ENCODE data around the gene TRMU. TPM values are rescaled to one million over a fixed set of nuclear protein-coding genes. Genes with fewer than 3 reads are reported as not detected.

TRMU gene
- total RNA-seq, 2 experiments from 2014 or later: 87.2 to 98.1 TPM

DNA sequence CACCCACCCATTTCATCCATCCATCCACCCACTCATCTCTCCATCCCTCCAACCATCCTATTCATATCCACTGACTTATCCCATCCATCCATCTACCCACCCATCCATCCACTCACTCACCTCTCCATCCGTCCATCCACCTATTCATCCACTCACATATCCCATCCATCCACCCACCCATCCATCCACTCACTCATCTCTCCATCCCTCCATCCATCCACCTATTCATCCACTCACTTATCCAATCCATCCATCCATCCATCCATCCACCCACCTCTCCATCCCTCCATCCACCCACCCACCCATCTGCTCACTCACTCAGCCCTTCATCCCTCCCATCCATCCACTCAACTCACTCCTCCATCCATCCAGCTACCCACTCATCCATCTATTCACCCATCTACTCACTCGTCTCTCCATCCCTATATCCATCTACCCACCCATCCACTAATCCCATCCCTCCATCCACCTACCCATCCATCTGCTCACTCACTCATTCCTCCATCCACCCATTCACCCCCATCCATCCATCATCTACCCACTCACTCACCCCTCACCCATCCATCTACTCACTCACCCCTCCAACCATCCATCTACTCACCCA, 36.2 kb downstream of the TRMU start:
- POLR2A ChIA-PET: interaction anchor here (0.7 kb wide), 1 partner anchor 13 kb away, joined by 5 read pairs; no protein-coding TSS in a partner anchor
- TF ChIP-seq, protein P1, sequence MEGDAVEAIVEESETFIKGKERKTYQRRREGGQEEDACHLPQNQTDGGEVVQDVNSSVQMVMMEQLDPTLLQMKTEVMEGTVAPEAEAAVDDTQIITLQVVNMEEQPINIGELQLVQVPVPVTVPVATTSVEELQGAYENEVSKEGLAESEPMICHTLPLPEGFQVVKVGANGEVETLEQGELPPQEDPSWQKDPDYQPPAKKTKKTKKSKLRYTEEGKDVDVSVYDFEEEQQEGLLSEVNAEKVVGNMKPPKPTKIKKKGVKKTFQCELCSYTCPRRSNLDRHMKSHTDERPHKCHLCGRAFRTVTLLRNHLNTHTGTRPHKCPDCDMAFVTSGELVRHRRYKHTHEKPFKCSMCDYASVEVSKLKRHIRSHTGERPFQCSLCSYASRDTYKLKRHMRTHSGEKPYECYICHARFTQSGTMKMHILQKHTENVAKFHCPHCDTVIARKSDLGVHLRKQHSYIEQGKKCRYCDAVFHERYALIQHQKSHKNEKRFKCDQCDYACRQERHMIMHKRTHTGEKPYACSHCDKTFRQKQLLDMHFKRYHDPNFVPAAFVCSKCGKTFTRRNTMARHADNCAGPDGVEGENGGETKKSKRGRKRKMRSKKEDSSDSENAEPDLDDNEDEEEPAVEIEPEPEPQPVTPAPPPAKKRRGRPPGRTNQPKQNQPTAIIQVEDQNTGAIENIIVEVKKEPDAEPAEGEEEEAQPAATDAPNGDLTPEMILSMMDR (IDR thresholded peaks at IDR 0.05): no peak
- intact Hi-C loops (cut with micrococcal nuclease): no loop called here

DNA sequence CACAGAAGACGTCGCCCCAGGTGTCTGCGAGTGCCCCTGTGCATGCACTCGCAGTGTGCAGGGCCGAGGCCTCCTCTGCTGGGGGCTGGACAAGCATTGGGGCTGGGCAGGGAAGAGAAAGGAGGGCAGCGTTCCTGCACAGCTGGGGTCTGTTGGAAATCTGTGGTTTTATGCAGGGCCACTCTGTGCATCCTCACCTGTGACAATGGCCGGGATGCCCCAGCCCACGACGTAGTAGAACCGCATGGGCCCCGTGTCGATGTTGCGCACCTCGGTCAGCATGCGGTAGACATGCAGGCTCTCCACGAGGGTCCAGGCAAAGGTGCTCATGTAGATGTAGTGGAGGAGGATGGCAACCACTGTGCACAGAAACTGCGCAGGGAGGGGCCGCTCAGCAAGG, 37.2 kb downstream of the TRMU start:
- Mint-ChIP-seq H3K4me3 (no peak overlapping the region), H3K4me1 (ENCODE audit: low read depth) (peaks cover 38% of the 10 kb centered on the region), H3K27ac (no peak overlapping the region), H3K27me3 (peaks cover 5% of the 10 kb centered on the region), H3K9me3 (peaks cover 10% of the 10 kb centered on the region), H3K36me3 (ENCODE audit: low read depth) (peaks cover 3% of the 10 kb centered on the region)
- ATAC-seq: no peak
- TF ChIP-seq, protein P1 (IDR thresholded peaks at IDR 0.05): no peak
- intact Hi-C loops (cut with micrococcal nuclease): no loop called here
- ChIA-PET POLR2A (no interaction called here), CTCF (no interaction called here)
- DNase-seq: no peak

More for the DNA sequence above, 36.2 kb downstream of the TRMU start:
- Mint-ChIP-seq H3K4me3 (no peak overlapping the region), H3K36me3 (ENCODE audit: low read depth) (peaks cover 3% of the 10 kb centered on the region), H3K27ac (no peak overlapping the region), H3K9me3 (peaks cover 10% of the 10 kb centered on the region), H3K4me1 (ENCODE audit: low read depth) (peaks cover 38% of the 10 kb centered on the region), H3K27me3 (peaks cover 5% of the 10 kb centered on the region)
- DNase-seq (no peak), ATAC-seq (no peak)
- CTCF ChIA-PET: no interaction called here

DNA sequence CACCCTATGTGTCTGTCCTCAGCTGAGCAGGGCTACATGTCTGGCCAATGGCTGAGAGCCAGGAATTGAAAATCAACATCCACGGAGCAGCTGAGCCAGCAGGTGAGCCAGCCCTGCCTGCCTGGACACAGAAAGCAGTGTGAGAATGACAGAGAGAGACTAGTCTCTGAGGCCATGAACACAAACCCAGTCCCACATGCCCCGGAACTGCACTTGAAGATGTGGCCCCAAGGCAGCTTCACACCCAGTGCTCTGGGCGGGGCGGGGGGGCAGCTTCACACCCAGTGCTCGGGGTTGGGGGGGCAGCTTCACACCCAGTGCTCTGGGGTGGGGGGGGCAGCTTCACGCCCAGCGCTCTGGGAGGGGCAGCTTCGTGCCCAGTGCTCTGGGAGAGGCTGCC, 37.6 kb downstream of the TRMU start:
- no peak for ATAC-seq
- ChIA-PET CTCF (no interaction called here), POLR2A (no interaction called here)
- Mint-ChIP-seq H3K36me3 (ENCODE audit: low read depth) (peaks cover 3% of the 10 kb centered on the region), H3K27me3 (peaks cover 3% of the 10 kb centered on the region), H3K9me3 (peaks cover 10% of the 10 kb centered on the region), H3K4me3 (no peak overlapping the region), H3K27ac (no peak overlapping the region), H3K4me1 (ENCODE audit: low read depth) (peaks cover 36% of the 10 kb centered on the region)
- TF ChIP-seq, protein P1 (IDR thresholded peaks at IDR 0.05): no peak
- DNase-seq: no peak
- intact Hi-C loops (cut with micrococcal nuclease): no loop called here

DNA sequence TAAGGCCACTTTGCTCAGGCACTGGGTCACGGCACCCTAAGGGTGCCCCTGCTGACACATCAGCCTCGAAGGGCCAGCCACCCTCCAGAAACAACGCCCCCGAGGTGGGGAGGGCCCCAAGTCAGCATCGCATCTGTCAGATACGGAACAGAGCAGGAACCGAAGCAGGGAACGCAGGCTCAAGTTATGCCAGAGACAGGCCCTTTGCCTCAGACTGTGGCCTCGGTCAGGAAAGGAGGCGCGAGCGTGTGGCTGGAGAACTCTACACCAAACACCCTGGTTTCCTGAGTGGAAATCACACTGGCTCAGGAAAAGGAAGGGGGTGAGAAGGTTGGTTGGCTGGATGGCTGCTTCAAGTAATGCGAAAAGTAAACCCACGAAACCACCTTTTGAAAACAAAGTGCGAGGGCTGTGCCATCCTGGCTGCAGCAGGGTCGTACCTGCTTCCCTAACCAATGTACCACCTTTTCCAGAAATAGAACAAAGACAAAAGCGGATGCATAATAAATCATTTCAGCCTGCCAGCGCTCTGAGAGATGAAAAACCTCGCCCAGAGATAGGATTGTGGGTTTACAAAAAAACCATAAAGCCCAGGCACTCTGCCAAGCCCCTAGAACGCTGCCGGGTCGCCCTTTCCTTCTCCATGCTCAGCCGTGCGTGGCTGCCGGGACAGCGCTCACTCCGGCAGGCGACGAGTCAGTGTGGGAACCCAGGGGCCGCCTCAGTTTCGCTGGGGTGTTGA, 38.6 kb downstream of the TRMU start:
- intact Hi-C loops (cut with micrococcal nuclease): no loop called here
- peaks cover 10% of the 10 kb centered on the region for H3K9me3 Mint-ChIP-seq
- H3K4me1 Mint-ChIP-seq (ENCODE audit: low read depth): peaks cover 36% of the 10 kb centered on the region
- DNase-seq (peak; percentile 58), ATAC-seq (peak; percentile 75)
- no peak overlapping the region for H3K4me3 Mint-ChIP-seq
- H3K27me3 Mint-ChIP-seq: peaks cover 3% of the 10 kb centered on the region
- H3K27ac Mint-ChIP-seq: no peak overlapping the region
- ChIA-PET POLR2A (no interaction called here), CTCF (no interaction called here)
- peaks cover 3% of the 10 kb centered on the region for H3K36me3 Mint-ChIP-seq (ENCODE audit: low read depth)
- TF ChIP-seq, protein P1 (IDR thresholded peaks at IDR 0.05): no peak
